H9 (cell line): ENCODE results near the gene SLC6A19. TPM values are rescaled to one million over a fixed set of nuclear protein-coding genes. Genes with fewer than 3 reads are reported as not detected.

ENCODE experiments used
- DNase-seq: peaks from one replicate; pipeline ENCODE4 v3.0.0-alpha.2; 2017
- H2AFZ ChIP-seq: one replicate; pipeline ENCODE4 v1.6.1; 2013; ENCODE audit warnings: mild to moderate bottlenecking, low read length, control low read depth, moderate library complexity
- H2AK5ac ChIP-seq: 2 replicates; pipeline ENCODE4 v1.6.1; 2013; ENCODE audit warnings: low read length, control low read depth, mixed read lengths; ENCODE audit not compliant: insufficient read length
- H2BK120ac ChIP-seq: one replicate; pipeline ENCODE4 v1.6.1; 2013; ENCODE audit warnings: low read depth, mild to moderate bottlenecking, low read length, control low read depth, inconsistent platforms; ENCODE audit not compliant: poor library complexity, severe bottlenecking
- H2BK12ac ChIP-seq: 2 replicates; pipeline ENCODE4 v1.6.1; 2013; ENCODE audit warnings: low read length, control low read depth, mixed read lengths, low read depth; ENCODE audit not compliant: insufficient read length
- H2BK15ac ChIP-seq: 2 replicates; pipeline ENCODE4 v1.6.1; 2013; ENCODE audit warnings: low read depth, low read length, control low read depth
- H2BK20ac ChIP-seq: one replicate; pipeline ENCODE4 v1.6.1; 2013; ENCODE audit warnings: low read depth, mild to moderate bottlenecking, low read length, control low read depth, inconsistent platforms; ENCODE audit not compliant: poor library complexity, severe bottlenecking
- H2BK5ac ChIP-seq: 2 replicates; pipeline ENCODE4 v1.6.1; 2013; ENCODE audit warnings: low read length, control low read depth, mixed read lengths; ENCODE audit not compliant: insufficient read length
- H3K14ac ChIP-seq: 2 replicates; pipeline ENCODE4 v1.6.1; 2013; ENCODE audit warnings: low read length, control low read depth; ENCODE audit not compliant: insufficient read depth
- H3K18ac ChIP-seq: 2 replicates; pipeline ENCODE4 v1.6.1; 2013; ENCODE audit warnings: low read depth, mild to moderate bottlenecking, mixed read lengths, low read length, control low read depth; ENCODE audit not compliant: insufficient read length
- H3K23ac ChIP-seq: 2 replicates; pipeline ENCODE4 v1.6.1; 2013; ENCODE audit warnings: low read length, control low read depth, mixed read lengths, low read depth; ENCODE audit not compliant: insufficient read length
- H3K23me2 ChIP-seq: 2 replicates; pipeline ENCODE4 v1.6.1; 2013; ENCODE audit warnings: low read depth, mild to moderate bottlenecking, mixed read lengths, low read length, control low read depth; ENCODE audit not compliant: insufficient read length, poor library complexity, severe bottlenecking
- H3K27ac ChIP-seq: 2 replicates; pipeline ENCODE4 v1.5.1; 2013; ENCODE audit warnings: low read length, control low read depth, mixed read lengths, low read depth; ENCODE audit not compliant: insufficient read length
- H3K27me3 ChIP-seq: 2 replicates; pipeline ENCODE4 v1.6.1; 2013; ENCODE audit warnings: low read length, control low read depth, inconsistent platforms; ENCODE audit not compliant: insufficient read depth
- H3K4ac ChIP-seq: 2 replicates; pipeline ENCODE4 v1.6.1; 2013; ENCODE audit warnings: low read depth, mild to moderate bottlenecking, control low read depth, inconsistent platforms, low read length, moderate library complexity
- H3K4me1 ChIP-seq: 2 replicates; pipeline ENCODE4 v1.6.1; 2013; ENCODE audit warnings: low read length, control low read depth, inconsistent platforms; ENCODE audit not compliant: insufficient read depth
- H3K4me2 ChIP-seq: 2 replicates; pipeline ENCODE4 v1.6.1; 2013; ENCODE audit warnings: low read length, control low read depth, mixed read lengths; ENCODE audit not compliant: insufficient read length, insufficient read depth
- H3K56ac ChIP-seq: 2 replicates; pipeline ENCODE4 v1.6.1; 2013; ENCODE audit warnings: low read depth, mild to moderate bottlenecking, mixed read lengths, low read length, control low read depth; ENCODE audit not compliant: insufficient read length
- H3K79me1 ChIP-seq: 2 replicates; pipeline ENCODE4 v1.6.1; 2013; ENCODE audit warnings: low read depth, mild to moderate bottlenecking, moderate library complexity, low read length, control low read depth, inconsistent platforms; ENCODE audit not compliant: insufficient read depth, poor library complexity, severe bottlenecking
- H3K79me2 ChIP-seq: 2 replicates; pipeline ENCODE4 v1.6.1; 2013; ENCODE audit warnings: low read length, control low read depth, inconsistent platforms; ENCODE audit not compliant: insufficient read depth
- H3K9ac ChIP-seq: 2 replicates; pipeline ENCODE4 v1.6.1; 2013; ENCODE audit warnings: low read length, control low read depth, mixed read lengths; ENCODE audit not compliant: insufficient read length; ENCODE audit errors: extremely low read depth
- H3K9me3 ChIP-seq: one replicate; pipeline ENCODE4 v1.6.1; 2013; ENCODE audit warnings: low read depth, low read length, inconsistent platforms; ENCODE audit not compliant: control insufficient read depth
- H3T11ph ChIP-seq: one replicate; pipeline ENCODE4 v1.6.1; 2013; ENCODE audit warnings: mild to moderate bottlenecking, low read length, control low read depth, inconsistent platforms
- H4K20me1 ChIP-seq: one replicate; pipeline ENCODE4 v1.6.1; 2013; ENCODE audit not compliant: control insufficient read depth, insufficient read length, insufficient read depth
- H4K5ac ChIP-seq: 2 replicates; pipeline ENCODE4 v1.6.1; 2013; ENCODE audit warnings: low read depth, mild to moderate bottlenecking, mixed read lengths, low read length, control low read depth; ENCODE audit not compliant: insufficient read length
- H4K8ac ChIP-seq: replicated peaks from 2 replicates; pipeline ENCODE4 v1.6.1; 2013; ENCODE audit warnings: low read length, control low read depth, mixed read lengths, low read depth; ENCODE audit not compliant: insufficient read length
- H4K91ac ChIP-seq: 2 replicates; pipeline ENCODE4 v1.6.1; 2013; ENCODE audit warnings: low read depth, mild to moderate bottlenecking, moderate library complexity, mixed read lengths, low read length, control low read depth; ENCODE audit not compliant: insufficient read length
- H3K27ac Mint-ChIP-seq, 3 experiments: 2 replicates in 2 of 3; 3 replicates in 1 of 3; pipeline ENCODE4 v1.8.0; 2020 to 2021; ENCODE audit warnings: mixed read lengths in 3 of 3, mild to moderate bottlenecking in 1 of 3, moderate library complexity in 1 of 3
- H3K27me3 Mint-ChIP-seq: 2 replicates; pipeline ENCODE4 v1.8.0; 2021; ENCODE audit warnings: low read depth, mild to moderate bottlenecking, moderate library complexity, mixed read lengths
- H3K36me3 Mint-ChIP-seq, 3 experiments: 2 replicates in 2 of 3; 3 replicates in 1 of 3; pipeline ENCODE4 v1.8.0; 2020 to 2021; ENCODE audit warnings: low read depth in 3 of 3, mixed read lengths in 3 of 3; ENCODE audit not compliant: insufficient read depth in 1 of 3
- H3K4me1 Mint-ChIP-seq, 2 experiments: 2 replicates each; pipeline ENCODE4 v1.8.0; 2020; ENCODE audit warnings: mixed read lengths in 2 of 2
- H3K4me3 Mint-ChIP-seq, 2 experiments: 2 replicates in 1 of 2; 3 replicates in 1 of 2; pipeline ENCODE4 v1.8.0; 2020 to 2021; ENCODE audit warnings: mild to moderate bottlenecking in 2 of 2, mixed read lengths in 2 of 2, moderate library complexity in 1 of 2
- H3K9me3 Mint-ChIP-seq, 2 experiments: 2 replicates in 1 of 2; 3 replicates in 1 of 2; pipeline ENCODE4 v1.8.0; 2020; ENCODE audit warnings: mild to moderate bottlenecking in 2 of 2, mixed read lengths in 2 of 2, moderate library complexity in 1 of 2
- WGBS: extraction: QIAGEN DNeasy Blood & Tissue Kit; methylation state at CpG from one replicate; pipeline ENCODE4 v1.1.7; 2013; ENCODE audit warnings: missing lambda C conversion rate, low lambda C conversion rate, mixed read lengths; ENCODE audit not compliant: insufficient read length; ENCODE audit errors: extremely low coverage; 5-methylcytosine and 5-hydroxymethylcytosine counted together
- total RNA-seq: library from RNA; stranded (reverse); gene quantifications from 2 replicates; pipeline ENCODE4 v1.2.1, GENCODE V29; 2021
- TF ChIP-seq, protein P1 (sequence below): fragments of 200-600 bp; sonication (generic); conservative IDR thresholded peaks from 3 replicates; pipeline ENCODE4 v1.8.0; 2021; ENCODE audit warnings: antibody characterized with exemption, mild to moderate bottlenecking

The SLC6A19 gene
- total RNA-seq, 1 experiment from 2014 or later = not detected

GRCh38 chr5:1180841-1181271 is 20.5 kb upstream of the SLC6A19 start:
- Histone ChIP-seq H3K27me3 (no peaks in the 10 kb centered on the region), H3K56ac (no peak overlapping the region), H3K18ac (no peak overlapping the region), H3K9me3 (no peaks in the 10 kb centered on the region), H3K4ac (no peak overlapping the region), H3K9ac (no peak overlapping the region), H3K4me1 (no peaks in the 10 kb centered on the region), H3K14ac (no peak overlapping the region), H2BK12ac (no peak overlapping the region), H4K5ac (no peak overlapping the region), H3K79me1 (no peaks in the 10 kb centered on the region), H3T11ph (no peak overlapping the region), H4K20me1 (no peaks in the 10 kb centered on the region), H2BK5ac (no peak overlapping the region), H4K91ac (no peak overlapping the region), H2BK20ac (no peak overlapping the region), H3K23me2 (no peaks in the 10 kb centered on the region), H3K23ac (no peak overlapping the region), H3K27ac (no peak overlapping the region), H2BK120ac (no peak overlapping the region), H3K4me2 (no peak overlapping the region), H2AK5ac (no peak overlapping the region), H3K79me2 (no peaks in the 10 kb centered on the region), H2BK15ac (no peak overlapping the region), H2AFZ (no peak overlapping the region), H4K8ac (no peak overlapping the region)
- no peaks in the 10 kb centered on the region; the same call in 1 of the 2 replicates for H3K27me3 Mint-ChIP-seq
- no peak for DNase-seq
- peaks cover 0 to 2% of the 10 kb centered on the region in 2 experiments; a peak in 2 of 4 replicates for H3K4me1 Mint-ChIP-seq
- TF ChIP-seq, protein P1, sequence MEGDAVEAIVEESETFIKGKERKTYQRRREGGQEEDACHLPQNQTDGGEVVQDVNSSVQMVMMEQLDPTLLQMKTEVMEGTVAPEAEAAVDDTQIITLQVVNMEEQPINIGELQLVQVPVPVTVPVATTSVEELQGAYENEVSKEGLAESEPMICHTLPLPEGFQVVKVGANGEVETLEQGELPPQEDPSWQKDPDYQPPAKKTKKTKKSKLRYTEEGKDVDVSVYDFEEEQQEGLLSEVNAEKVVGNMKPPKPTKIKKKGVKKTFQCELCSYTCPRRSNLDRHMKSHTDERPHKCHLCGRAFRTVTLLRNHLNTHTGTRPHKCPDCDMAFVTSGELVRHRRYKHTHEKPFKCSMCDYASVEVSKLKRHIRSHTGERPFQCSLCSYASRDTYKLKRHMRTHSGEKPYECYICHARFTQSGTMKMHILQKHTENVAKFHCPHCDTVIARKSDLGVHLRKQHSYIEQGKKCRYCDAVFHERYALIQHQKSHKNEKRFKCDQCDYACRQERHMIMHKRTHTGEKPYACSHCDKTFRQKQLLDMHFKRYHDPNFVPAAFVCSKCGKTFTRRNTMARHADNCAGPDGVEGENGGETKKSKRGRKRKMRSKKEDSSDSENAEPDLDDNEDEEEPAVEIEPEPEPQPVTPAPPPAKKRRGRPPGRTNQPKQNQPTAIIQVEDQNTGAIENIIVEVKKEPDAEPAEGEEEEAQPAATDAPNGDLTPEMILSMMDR = no peak
- H3K36me3 Mint-ChIP-seq = no peaks in the 10 kb centered on the region
- H3K27ac Mint-ChIP-seq = no peak overlapping the region
- no peak overlapping the region for H3K4me3 Mint-ChIP-seq
- H3K9me3 Mint-ChIP-seq = no peaks in the 10 kb centered on the region
- no CpG with 5 or more reads among the region's 20 CpGs for WGBS
